Osteoblast (primary cell): ENCODE data around the gene TRUB1. TPM values are rescaled to one million over a fixed set of nuclear protein-coding genes. Genes with fewer than 3 reads are reported as not detected.

ENCODE experiments used
- DNase-seq: peaks from one replicate; pipeline ENCODE4 v3.0.0; 2011; ENCODE audit warnings: low spot score, mixed read lengths; ENCODE audit not compliant: insufficient read length; ENCODE audit errors: missing footprints
- H2AFZ ChIP-seq: 2 replicates; pipeline ENCODE4 v1.6.0; 2011; ENCODE audit warnings: mild to moderate bottlenecking, low read length
- H3K27ac ChIP-seq: 2 replicates; pipeline ENCODE4 v1.5.1; 2011; ENCODE audit warnings: mild to moderate bottlenecking, low read depth, low read length, moderate library complexity
- H3K27me3 ChIP-seq: 2 replicates; pipeline ENCODE4 v1.6.0; 2012; ENCODE audit warnings: mild to moderate bottlenecking, control low read depth, inconsistent platforms, low read length, moderate library complexity; ENCODE audit not compliant: insufficient read depth
- H3K36me3 ChIP-seq: 2 replicates; pipeline ENCODE4 v1.5.1; 2011; ENCODE audit warnings: mild to moderate bottlenecking, low read length, control low read depth, moderate library complexity; ENCODE audit not compliant: insufficient read depth
- H3K4me1 ChIP-seq: 2 replicates; pipeline ENCODE4 v1.5.1; 2011; ENCODE audit warnings: mild to moderate bottlenecking, low read length, control low read depth, moderate library complexity; ENCODE audit not compliant: insufficient read depth
- H3K4me2 ChIP-seq: 2 replicates; pipeline ENCODE4 v1.6.0; 2011; ENCODE audit warnings: mild to moderate bottlenecking, low read length; ENCODE audit not compliant: insufficient read depth
- H3K4me3 ChIP-seq: fragments of 200-600 bp; sonication (generic); 3 replicates; pipeline ENCODE4 v1.5.1; 2012; ENCODE audit warnings: mild to moderate bottlenecking, low read length, inconsistent platforms; ENCODE audit not compliant: insufficient read depth
- H3K79me2 ChIP-seq: 2 replicates; pipeline ENCODE4 v1.6.0; 2012; ENCODE audit warnings: mild to moderate bottlenecking, low read length, control low read depth, inconsistent platforms; ENCODE audit not compliant: insufficient read depth
- H3K9me3 ChIP-seq: 2 replicates; pipeline ENCODE4 v1.5.1; 2011; ENCODE audit warnings: low read depth, low read length, control low read depth
- H4K20me1 ChIP-seq: 2 replicates; pipeline ENCODE4 v1.6.0; 2012; ENCODE audit warnings: mild to moderate bottlenecking, low read length, control low read depth; ENCODE audit not compliant: insufficient read depth
- total RNA-seq: library from RNA; depleted of rRNA; stranded (reverse); fragments of >200 nt; gene quantifications from 2 replicates; pipeline ENCODE4 v1.2.3, GENCODE V29; 2012
- TF ChIP-seq, protein P1 (sequence below): IDR thresholded peaks from 2 replicates; pipeline ENCODE4 v1.5.1; 2011; ENCODE audit warnings: mild to moderate bottlenecking, low read depth, low read length, moderate library complexity; ENCODE audit errors: extremely low read depth

The TRUB1 gene
- total RNA-seq, 1 donor = 28.6 TPM

DNA sequence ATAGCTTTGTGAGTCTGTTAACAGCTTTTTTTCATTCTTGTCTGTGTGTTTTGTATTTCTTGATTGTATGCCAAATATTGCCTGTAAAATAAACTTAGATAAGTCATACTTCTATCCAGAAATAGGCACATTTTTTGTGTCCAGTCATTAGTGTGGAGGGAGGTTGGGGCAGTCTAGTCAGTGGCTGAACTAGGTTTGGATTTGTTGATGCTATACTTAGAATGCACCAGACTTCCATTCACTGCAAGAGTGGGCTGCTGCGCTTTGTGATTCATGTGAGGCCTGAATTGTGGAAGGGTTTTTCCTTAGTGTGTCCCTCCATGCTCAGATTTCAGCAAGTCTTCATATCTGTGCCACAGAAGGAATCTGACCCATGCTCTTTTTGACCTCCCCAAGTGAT lies 50.0 kb downstream of the TRUB1 start:
- H3K36me3 ChIP-seq = no peaks in the 10 kb centered on the region
- H3K79me2 ChIP-seq = no peaks in the 10 kb centered on the region
- peak overlapping the region; percentile 69 for H3K27ac ChIP-seq
- H2AFZ ChIP-seq = no peak overlapping the region
- H3K4me3 ChIP-seq = peak overlapping the region; percentile 11
- peak; percentile 88 for DNase-seq
- H4K20me1 ChIP-seq = no peaks in the 10 kb centered on the region
- H3K27me3 ChIP-seq = no peaks in the 10 kb centered on the region
- H3K9me3 ChIP-seq = peaks cover 6% of the 10 kb centered on the region
- peak overlapping the region; percentile 14 for H3K4me2 ChIP-seq
- TF ChIP-seq, protein P1, sequence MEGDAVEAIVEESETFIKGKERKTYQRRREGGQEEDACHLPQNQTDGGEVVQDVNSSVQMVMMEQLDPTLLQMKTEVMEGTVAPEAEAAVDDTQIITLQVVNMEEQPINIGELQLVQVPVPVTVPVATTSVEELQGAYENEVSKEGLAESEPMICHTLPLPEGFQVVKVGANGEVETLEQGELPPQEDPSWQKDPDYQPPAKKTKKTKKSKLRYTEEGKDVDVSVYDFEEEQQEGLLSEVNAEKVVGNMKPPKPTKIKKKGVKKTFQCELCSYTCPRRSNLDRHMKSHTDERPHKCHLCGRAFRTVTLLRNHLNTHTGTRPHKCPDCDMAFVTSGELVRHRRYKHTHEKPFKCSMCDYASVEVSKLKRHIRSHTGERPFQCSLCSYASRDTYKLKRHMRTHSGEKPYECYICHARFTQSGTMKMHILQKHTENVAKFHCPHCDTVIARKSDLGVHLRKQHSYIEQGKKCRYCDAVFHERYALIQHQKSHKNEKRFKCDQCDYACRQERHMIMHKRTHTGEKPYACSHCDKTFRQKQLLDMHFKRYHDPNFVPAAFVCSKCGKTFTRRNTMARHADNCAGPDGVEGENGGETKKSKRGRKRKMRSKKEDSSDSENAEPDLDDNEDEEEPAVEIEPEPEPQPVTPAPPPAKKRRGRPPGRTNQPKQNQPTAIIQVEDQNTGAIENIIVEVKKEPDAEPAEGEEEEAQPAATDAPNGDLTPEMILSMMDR = no peak
- peaks cover 7% of the 10 kb centered on the region for H3K4me1 ChIP-seq

DNA sequence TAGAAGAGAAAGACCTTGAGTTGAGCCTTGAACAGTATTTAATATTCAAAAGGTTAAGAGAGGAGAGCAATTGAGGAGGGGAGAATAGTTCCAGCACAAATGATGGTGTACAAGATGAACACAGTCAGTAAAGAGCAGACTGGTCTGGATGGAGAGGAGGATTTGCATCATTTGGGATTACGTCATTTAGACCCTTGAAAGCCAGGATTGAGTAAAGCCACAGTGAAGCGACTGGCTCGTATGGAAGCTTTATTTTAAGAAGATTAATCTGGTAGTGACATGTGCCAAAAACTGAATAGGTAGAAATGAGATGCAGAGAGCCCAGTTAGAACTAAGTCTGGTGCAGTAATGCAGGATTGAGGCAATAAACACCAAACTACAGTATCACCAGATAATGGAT lies 52.6 kb downstream of the TRUB1 start:
- H3K27me3 ChIP-seq = no peaks in the 10 kb centered on the region

DNA sequence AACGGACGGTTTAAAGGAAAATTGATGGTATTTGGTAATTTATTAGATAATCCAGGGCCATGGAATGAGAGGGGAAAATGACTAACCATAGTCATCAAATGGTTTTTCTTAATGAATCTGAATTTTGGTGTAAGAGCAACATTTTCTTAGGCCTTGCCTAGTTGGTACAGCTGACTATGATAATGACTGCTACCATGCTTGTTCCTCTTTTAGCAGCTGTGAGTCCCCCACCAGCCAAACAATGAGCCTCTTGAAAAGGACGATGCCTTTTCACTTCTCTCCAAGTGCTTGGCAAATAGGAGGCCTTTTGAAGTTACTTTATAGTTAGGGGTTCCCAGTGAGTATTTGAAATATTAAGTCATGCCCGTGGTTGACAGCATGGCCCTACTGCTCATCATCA lies 53.0 kb downstream of the TRUB1 start:
- DNase-seq = no peak
- no peaks in the 10 kb centered on the region for H3K79me2 ChIP-seq
- no peaks in the 10 kb centered on the region for H3K27me3 ChIP-seq
- no peak overlapping the region for H3K27ac ChIP-seq
- H3K9me3 ChIP-seq = no peaks in the 10 kb centered on the region
- no peaks in the 10 kb centered on the region for H4K20me1 ChIP-seq
- peaks cover 16% of the 10 kb centered on the region for H3K4me1 ChIP-seq
- H2AFZ ChIP-seq = no peak overlapping the region
- no peaks in the 10 kb centered on the region for H3K36me3 ChIP-seq
- TF ChIP-seq, protein P1 = no peak
- no peak overlapping the region for H3K4me2 ChIP-seq
- H3K4me3 ChIP-seq = no peak overlapping the region

More for the DNA sequence above, 52.6 kb downstream of the TRUB1 start:
- no peak for DNase-seq
- Histone ChIP-seq H2AFZ (no peak overlapping the region), H3K36me3 (no peaks in the 10 kb centered on the region), H3K9me3 (no peaks in the 10 kb centered on the region), H3K4me1 (peaks cover 12% of the 10 kb centered on the region), H3K4me3 (no peak overlapping the region), H3K79me2 (no peaks in the 10 kb centered on the region), H4K20me1 (no peaks in the 10 kb centered on the region), H3K4me2 (no peak overlapping the region), H3K27ac (no peak overlapping the region)
- TF ChIP-seq, protein P1 = no peak

DNA sequence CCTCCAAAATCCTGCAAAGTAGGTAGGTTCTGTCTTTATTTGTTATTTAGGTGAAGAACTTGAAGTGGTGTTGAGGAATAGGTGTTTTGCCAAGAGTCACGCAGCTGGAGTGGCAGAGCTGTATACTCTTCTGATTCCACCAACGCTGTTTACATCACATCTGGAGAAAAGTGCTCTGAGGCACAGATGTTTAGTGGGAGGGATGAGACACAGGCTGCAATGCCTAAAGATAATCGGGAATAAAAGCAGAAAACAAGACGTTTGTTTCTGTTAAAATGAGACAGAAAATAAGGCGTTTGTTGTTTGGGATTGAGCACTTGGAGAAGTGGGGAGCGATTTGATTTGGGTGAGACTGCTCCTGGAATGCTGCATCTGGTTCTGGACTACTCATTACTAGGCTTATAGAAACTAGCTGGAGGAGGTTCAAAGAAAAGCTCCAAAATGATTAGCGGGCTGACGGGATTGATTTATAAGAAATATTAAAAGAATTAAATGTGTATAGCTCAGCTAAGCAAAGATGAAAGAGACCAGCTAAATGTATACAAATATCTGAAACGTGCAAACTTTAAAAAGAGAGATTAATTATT lies 54.3 kb downstream of the TRUB1 start:
- Histone ChIP-seq H2AFZ (no peak overlapping the region), H4K20me1 (no peaks in the 10 kb centered on the region), H3K27me3 (no peaks in the 10 kb centered on the region), H3K36me3 (no peaks in the 10 kb centered on the region), H3K79me2 (no peaks in the 10 kb centered on the region), H3K9me3 (no peaks in the 10 kb centered on the region), H3K4me2 (no peak overlapping the region), H3K4me1 (peaks cover 27% of the 10 kb centered on the region), H3K27ac (no peak overlapping the region), H3K4me3 (no peak overlapping the region)
- no peak for DNase-seq
- TF ChIP-seq, protein P1 = no peak
